Measurements from ENCODE around the gene NPAS3.

Gene NPAS3

GRCh38 chr14:33488582-33488981, 549.9 kb downstream of the NPAS3 start:
- DNase-seq: no peak

GRCh38 chr14:33490555-33490954, 551.9 kb downstream of the NPAS3 start:
- DNase-seq: no peak

- no peak for DNase-seq
Observed at GRCh38 chr14:33491112-33491511, 552.4 kb downstream of the NPAS3 start.

GRCh38 chr14:33492491-33492890, 553.8 kb downstream of the NPAS3 start:
- no peak for DNase-seq

DNA sequence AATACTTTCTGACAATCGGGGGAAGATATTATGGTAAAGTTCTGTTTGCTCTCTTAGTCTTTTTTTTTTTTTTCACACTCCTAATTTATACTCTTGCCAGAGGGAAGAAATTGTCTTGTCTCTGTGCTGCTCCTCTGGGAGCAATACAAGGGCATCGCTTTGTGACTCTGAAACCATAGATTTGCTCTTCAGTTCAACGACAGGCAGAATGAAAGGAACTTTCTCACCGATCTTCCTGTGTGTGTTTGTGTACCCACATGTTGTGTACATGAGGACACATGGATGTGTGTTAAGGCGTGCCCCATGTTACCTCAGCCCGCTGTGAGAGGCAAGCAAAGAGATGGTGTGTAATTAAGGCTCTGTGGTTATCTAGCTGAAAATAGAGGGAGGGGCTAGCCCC, 554.6 kb downstream of the NPAS3 start:
- DNase-seq: no peak

- no peak for DNase-seq
Observed at GRCh38 chr14:33493990-33494389, 555.3 kb downstream of the NPAS3 start.

- DNase-seq: no peak
Observed at GRCh38 chr14:33499687-33500086, 561.0 kb downstream of the NPAS3 start.

- no peak for DNase-seq
Observed at GRCh38 chr14:33504246-33505099, 565.8 kb downstream of the NPAS3 start.

GRCh38 chr14:33505266-33505962, 566.7 kb downstream of the NPAS3 start:
- no peak for DNase-seq

DNA sequence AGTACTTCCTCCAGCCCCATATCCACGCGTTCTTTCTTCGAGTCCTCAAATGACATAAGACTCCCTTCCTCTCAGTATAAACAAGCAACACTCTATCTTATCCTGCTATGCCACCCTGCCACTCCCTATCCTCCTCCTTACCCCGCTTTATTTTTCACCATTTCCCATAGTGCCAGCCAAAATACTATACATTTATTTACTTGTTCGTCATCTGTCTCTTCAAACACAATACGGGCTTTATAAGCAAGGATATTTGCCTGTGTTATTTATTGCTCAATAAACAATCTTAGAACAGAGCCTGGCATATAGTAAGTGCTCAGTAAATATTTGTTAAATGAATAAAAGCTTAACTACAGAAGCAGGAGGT, 567.3 kb downstream of the NPAS3 start:
- DNase-seq: no peak

DNA sequence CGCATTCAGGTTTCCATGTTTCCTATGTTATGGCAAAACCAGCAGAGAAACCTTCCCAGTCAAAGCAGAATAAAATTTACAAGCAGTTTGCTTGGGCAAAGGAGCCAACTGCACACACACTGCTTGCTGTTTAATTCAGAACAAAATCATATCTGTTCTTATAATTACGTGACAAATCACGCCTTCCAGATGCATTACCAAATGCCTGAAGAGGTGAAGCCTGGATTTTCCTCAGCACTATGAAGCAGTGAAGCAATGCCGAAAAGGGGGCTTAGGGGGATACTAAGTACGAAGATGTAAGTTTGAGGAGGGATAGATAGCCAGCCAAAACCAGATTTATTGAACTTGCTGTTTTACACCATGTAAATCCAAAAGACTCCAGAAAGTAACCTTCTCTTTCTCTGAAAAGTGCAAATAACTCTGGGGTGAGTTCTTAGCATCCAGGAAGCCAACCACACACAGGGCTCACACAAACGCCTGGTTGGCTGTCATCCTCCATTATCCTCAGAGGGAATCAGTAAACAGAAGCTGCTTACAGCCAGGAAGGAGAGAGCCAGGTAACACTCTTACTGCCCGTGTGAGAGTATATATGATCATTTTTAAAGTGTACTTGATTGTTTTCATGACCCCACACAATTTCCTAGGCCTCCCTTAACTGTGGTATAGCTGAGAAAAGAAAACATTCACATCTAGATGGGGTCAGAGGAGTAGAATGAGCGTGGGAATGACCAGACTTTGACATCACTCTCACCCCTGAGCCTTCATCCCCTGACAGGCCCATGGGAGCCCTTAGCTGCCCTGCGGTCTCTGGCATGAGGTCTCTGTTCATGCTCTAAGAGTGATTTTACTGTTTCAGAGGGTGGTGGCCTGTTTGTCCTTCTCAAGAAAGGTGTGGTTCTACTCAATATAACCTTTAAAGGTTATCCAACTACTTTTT, 569.7 kb downstream of the NPAS3 start:
- no peak for DNase-seq

- no peak for DNase-seq
Observed at GRCh38 chr14:33509454-33509853, 570.8 kb downstream of the NPAS3 start.

- DNase-seq: no peak
Observed at GRCh38 chr14:33510063-33510481, 571.4 kb downstream of the NPAS3 start.

DNA sequence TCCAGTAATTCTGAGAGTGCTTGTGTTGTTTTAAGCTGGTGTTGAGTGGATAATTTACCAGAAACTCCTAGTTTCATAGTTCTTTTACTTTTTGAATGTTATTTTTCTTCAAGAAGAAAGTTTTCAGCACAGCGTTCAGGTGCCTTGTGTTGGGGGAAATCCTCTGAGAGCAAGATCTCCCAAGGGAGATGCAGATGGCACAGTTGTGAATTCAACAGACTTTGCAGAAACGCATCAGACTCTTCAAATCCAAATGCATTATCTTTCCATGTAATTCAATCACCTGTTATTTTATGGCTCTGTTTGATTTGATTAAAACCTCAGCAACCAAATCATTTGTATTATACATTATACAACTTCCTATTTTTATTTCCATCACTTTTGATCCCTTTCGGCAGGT, 572.3 kb downstream of the NPAS3 start:
- no peak for DNase-seq

GRCh38 chr14:33511851-33512640, 573.4 kb downstream of the NPAS3 start:
- DNase-seq: no peak

DNA sequence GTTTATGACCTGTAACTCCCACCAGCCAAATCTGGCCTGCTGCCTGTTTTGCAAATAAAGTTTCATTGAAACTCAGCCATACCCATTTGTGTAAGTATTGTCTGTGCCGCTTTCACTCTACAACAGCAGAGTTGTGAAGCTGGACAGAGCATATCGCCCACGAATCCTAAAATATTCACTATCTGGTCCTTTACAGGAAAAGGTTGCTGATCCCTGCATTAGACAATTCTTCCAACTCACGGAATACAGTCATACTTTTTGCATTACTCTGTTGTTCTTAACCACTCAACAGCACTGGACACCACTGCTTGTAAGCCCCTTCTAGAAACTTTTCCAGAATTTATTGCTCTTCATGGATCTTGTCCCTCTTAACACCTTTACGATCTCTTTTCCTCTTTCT, 576.8 kb downstream of the NPAS3 start:
- no peak for DNase-seq

GRCh38 chr14:33515899-33516298, 577.2 kb downstream of the NPAS3 start:
- no peak for DNase-seq

DNA sequence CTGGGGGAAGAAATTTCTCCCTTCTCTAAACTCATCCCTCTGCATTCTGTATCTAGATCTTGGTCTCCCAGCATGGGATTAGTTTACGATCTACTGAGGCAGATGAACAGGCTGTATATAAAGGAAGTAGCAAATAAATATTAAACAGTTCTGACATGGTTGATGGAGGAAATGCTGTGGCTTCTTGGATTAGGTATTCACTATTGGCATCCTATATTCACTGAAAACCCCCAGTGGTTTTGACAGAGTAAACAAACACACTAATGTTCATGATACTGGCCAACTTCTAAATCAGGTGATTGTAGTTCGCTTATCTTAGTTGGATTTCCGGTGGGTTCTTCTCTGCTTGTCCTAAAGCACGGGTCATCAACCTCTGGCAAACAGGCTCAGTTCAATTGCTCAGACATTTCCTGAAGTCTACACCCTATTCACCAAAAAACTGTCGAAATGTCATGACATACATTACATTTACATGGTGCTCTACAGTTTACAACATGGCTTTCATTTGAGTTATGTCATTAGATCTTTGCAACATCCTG, 578.3 kb downstream of the NPAS3 start:
- DNase-seq: no peak

GRCh38 chr14:33521192-33521591, 582.5 kb downstream of the NPAS3 start:
- no peak for DNase-seq

GRCh38 chr14:33524244-33524643, 585.6 kb downstream of the NPAS3 start:
- DNase-seq: no peak

DNA sequence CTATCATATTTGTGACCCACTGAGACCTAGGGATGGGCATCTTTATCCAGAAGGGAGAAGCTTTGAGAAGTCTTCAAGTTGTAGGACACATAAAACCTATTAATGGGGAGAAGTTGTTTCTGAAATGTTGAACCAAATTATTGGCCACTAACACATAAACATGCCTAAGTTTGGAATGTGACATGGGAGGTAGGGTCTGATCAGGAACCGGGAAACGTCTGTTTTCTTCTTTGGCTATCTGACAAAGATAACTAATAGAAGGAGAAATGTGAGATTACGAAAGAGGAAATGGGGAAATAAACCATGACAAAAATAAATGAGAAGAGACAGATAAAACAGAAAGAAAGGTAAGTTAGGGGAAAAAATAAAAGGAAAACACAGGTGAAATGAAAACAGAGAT, 586.9 kb downstream of the NPAS3 start:
- DNase-seq: no peak

GRCh38 chr14:33527023-33527634, 588.5 kb downstream of the NPAS3 start:
- DNase-seq: no peak
